CD4-positive, alpha-beta memory T cell (primary cell): ENCODE data around the gene PDLIM3. TPM values are rescaled to one million over a fixed set of nuclear protein-coding genes. Genes with fewer than 3 reads are reported as not detected.

ENCODE experiments used
- CTCF ChIA-PET: fragments of 350-600 bp; sonication (Branson Sonifier 250); formaldehyde crosslinking; loops from one replicate; lab custom pipeline; 2021; ENCODE audit warnings: inconsistent platforms; ENCODE audit not compliant: partially characterized antibody; lab: Charles Lee
- POLR2A ChIA-PET: fragments of 350-600 bp; sonication (Branson Sonifier 250); formaldehyde crosslinking; loops from one replicate; lab custom pipeline; 2021; ENCODE audit not compliant: partially characterized antibody; lab: Charles Lee
- DNase-seq, 5 donors: peaks; one replicate each; pipeline versions ENCODE4 v3.0.0 to v3.0.0-alpha.2; 2020 to 2022; ENCODE audit warnings: mixed read lengths in 1 of 5
- H3K27ac ChIP-seq: one replicate; pipeline ENCODE4 v1.7.0; 2013; ENCODE audit warnings: low read depth, low read length
- H3K27me3 ChIP-seq: 2 replicates; pipeline ENCODE4 v1.7.0; 2013; ENCODE audit warnings: mild to moderate bottlenecking, low read length, moderate library complexity; ENCODE audit not compliant: insufficient read depth
- H3K36me3 ChIP-seq: 2 replicates; pipeline ENCODE4 v1.7.0; 2013; ENCODE audit warnings: mild to moderate bottlenecking, low read length, moderate library complexity; ENCODE audit not compliant: insufficient read depth
- H3K4me1 ChIP-seq: 2 replicates; pipeline ENCODE4 v1.7.0; 2013; ENCODE audit warnings: mild to moderate bottlenecking, low read length, moderate library complexity; ENCODE audit not compliant: insufficient read depth
- H3K4me3 ChIP-seq, 2 donors: one replicate each; pipeline ENCODE4 v1.7.0; 2013; ENCODE audit warnings: low read length in 2 of 2, mild to moderate bottlenecking in 1 of 2
- H3K9me3 ChIP-seq, 2 donors: one replicate each; pipeline ENCODE4 v1.7.0; 2013; ENCODE audit warnings: low read length in 2 of 2, control low read depth in 1 of 2; ENCODE audit not compliant: control insufficient read depth in 1 of 2
- H3K27ac Mint-ChIP-seq, 7 donors: one replicate each; pipeline ENCODE4 v1.8.0; 2020 to 2021; ENCODE audit warnings: mixed read lengths in 7 of 7, mild to moderate bottlenecking in 6 of 7, inconsistent platforms in 3 of 7, moderate library complexity in 3 of 7
- H3K27me3 Mint-ChIP-seq, 2 donors: one replicate each; pipeline ENCODE4 v1.8.0; 2020 to 2021; ENCODE audit warnings: mixed read lengths in 2 of 2
- H3K36me3 Mint-ChIP-seq, 2 donors: one replicate each; pipeline ENCODE4 v1.8.0; 2020 to 2021; ENCODE audit warnings: mixed read lengths in 2 of 2, inconsistent platforms in 1 of 2, mild to moderate bottlenecking in 1 of 2
- H3K4me1 Mint-ChIP-seq, 4 donors: one replicate each; pipeline ENCODE4 v1.8.0; 2020 to 2021; ENCODE audit warnings: mixed read lengths in 4 of 4, mild to moderate bottlenecking in 1 of 4
- H3K4me3 Mint-ChIP-seq, 8 donors: one replicate each; pipeline ENCODE4 v1.8.0; 2020 to 2021; ENCODE audit warnings: mixed read lengths in 8 of 8, mild to moderate bottlenecking in 7 of 8, moderate library complexity in 6 of 8, inconsistent platforms in 3 of 8
- H3K9me3 Mint-ChIP-seq, 8 donors: one replicate each; pipeline ENCODE4 v1.8.0; 2020 to 2021; ENCODE audit warnings: mixed read lengths in 8 of 8, mild to moderate bottlenecking in 5 of 8, inconsistent platforms in 3 of 8, moderate library complexity in 1 of 8
- intact Hi-C: fragments of 100-400 bp; cut with micrococcal nuclease; formaldehyde crosslinking; loops from one replicate; pipeline ENCODE4 v1.15.1; 2023
- polyA plus RNA-seq, 2 donors: library from polyadenylated mRNA; unstranded; fragments of 300-500 nt; fragmentation: Illumina TruSeq; gene quantifications; one replicate each; pipeline ENCODE4 v1.2.3, GENCODE V29; 2021
- total RNA-seq, 2 experiments: library from RNA; stranded (reverse); gene quantifications; one replicate each; pipeline ENCODE4 v1.2.3, GENCODE V29; 2021

PDLIM3 gene
- total and polyA plus RNA-seq, 4 experiments from 2014 or later, result not detected

DNA sequence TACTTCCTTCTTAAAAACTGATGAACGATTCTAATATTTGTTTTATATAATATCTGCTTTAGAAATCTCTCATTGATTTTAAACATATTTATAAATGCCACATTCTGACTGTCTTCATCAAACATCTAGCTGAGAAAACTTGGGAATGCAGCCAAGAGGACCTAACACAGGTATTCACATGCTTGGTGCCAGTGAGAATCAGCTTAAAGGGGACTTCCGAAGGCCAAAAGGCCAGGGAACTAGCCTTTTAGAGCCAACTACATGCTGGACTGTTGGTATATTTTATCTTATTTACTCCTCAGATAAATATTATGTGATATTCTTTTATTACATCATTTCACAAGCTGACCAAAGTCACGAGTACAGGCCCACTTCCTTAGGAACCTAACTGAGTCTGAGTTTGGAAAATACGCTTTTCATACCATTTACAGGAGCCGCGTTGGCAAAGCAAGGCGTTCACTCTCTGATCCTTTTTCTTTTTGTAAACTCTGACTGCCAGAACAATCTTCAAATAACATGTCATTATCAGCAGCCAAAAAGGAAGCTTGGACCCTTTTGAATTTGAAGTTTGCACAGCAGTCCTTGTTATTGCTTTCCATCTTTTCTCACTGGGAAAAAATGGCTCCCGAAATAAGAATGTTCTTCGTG lies 41.1 kb upstream of the PDLIM3 start:
- Histone ChIP-seq H3K4me3 (no peak overlapping the region), H3K36me3 (no peaks in the 10 kb centered on the region), H3K4me1 (no peaks in the 10 kb centered on the region), H3K27ac (no peak overlapping the region), H3K27me3 (no peaks in the 10 kb centered on the region), H3K9me3 (no peaks in the 10 kb centered on the region)
- no peak for DNase-seq
- Mint-ChIP-seq H3K4me3 (no peak overlapping the region), H3K27me3 (peaks cover 4 to 13% of the 10 kb centered on the region in 2 donors), H3K36me3 (no peaks in the 10 kb centered on the region), H3K27ac (no peak overlapping the region), H3K9me3 (peaks cover 0 to 3% (median 0%) of the 10 kb centered on the region in 8 donors), H3K4me1 (no peaks in the 10 kb centered on the region)
- ChIA-PET POLR2A (no interaction called here), CTCF (interaction anchor here (0.8 kb wide), 1 partner anchor 22 kb away, joined by 4 read pairs; no protein-coding TSS in a partner anchor)
- intact Hi-C loops, result no loop called here

DNA sequence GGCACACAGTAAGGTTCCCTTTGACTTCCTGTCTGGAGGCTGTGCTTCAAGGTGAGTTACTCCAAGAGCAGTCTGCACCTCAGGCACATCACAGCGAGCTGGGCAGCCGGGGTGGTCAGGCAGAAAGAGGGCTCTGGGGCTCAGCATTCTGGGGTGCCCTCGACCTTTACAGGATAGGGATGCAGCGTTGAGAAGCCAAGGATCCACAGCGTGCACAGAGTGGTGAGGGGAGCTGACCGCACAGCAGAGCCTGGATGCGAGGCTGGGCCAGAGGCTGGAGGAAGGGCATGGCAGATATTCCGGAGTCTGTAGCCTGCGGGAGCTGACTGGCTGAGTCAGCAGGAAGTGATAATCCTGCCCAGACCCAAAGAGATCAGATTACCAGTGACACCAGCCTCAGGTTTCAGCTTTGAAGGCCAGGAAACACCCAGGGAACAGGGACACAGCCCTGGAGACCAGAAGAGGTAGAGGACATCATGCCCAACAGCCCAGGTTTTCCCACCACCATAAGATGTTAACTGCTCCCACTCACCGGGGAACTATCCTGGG lies 38.4 kb upstream of the PDLIM3 start:
- H3K4me1 Mint-ChIP-seq, result no peaks in the 10 kb centered on the region
- no peaks in the 10 kb centered on the region for H3K9me3 ChIP-seq
- no peak overlapping the region for H3K27ac ChIP-seq
- ChIA-PET CTCF (no interaction called here), POLR2A (no interaction called here)
- peaks cover 5 to 13% of the 10 kb centered on the region in 2 donors for H3K27me3 Mint-ChIP-seq
- H3K27me3 ChIP-seq, result no peaks in the 10 kb centered on the region
- H3K36me3 ChIP-seq, result no peaks in the 10 kb centered on the region
- H3K4me3 ChIP-seq, result no peak overlapping the region
- H3K4me1 ChIP-seq, result no peaks in the 10 kb centered on the region
- no peak overlapping the region for H3K27ac Mint-ChIP-seq
- no peak overlapping the region for H3K4me3 Mint-ChIP-seq
- intact Hi-C loops, result no loop called here
- H3K9me3 Mint-ChIP-seq, result no peaks in the 10 kb centered on the region
- no peaks in the 10 kb centered on the region for H3K36me3 Mint-ChIP-seq
- no peak for DNase-seq

DNA sequence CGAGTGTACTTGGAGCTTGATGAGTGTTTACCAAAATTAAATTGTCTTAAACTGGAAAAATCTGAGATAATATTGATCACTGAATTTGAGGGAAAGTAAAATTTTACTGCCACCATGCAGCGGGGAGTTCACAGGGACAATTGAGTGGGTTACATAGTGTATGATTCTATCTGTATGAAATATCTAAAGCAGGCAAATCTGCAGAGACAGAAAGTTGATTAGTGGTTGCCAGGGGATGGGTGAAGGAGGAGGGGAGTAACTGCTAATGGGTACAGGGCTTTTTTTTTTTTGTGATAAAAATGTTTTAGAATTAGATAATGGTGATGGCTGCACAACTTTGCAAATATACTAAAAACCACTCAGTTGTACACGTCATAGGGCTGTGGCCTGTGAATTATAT lies 35.4 kb upstream of the PDLIM3 start:
- ChIA-PET CTCF (interaction anchor here (1.5 kb wide), 1 partner anchor 27 kb away, joined by 6 read pairs; no protein-coding TSS in a partner anchor), POLR2A (no interaction called here)
- H3K9me3 ChIP-seq, result no peaks in the 10 kb centered on the region
- Mint-ChIP-seq H3K9me3 (peaks cover 0 to under 1% (median 0%) of the 10 kb centered on the region in 8 donors), H3K4me1 (no peaks in the 10 kb centered on the region), H3K27ac (no peak overlapping the region), H3K27me3 (peaks cover 4 to 13% of the 10 kb centered on the region in 2 donors), H3K36me3 (no peaks in the 10 kb centered on the region), H3K4me3 (no peak overlapping the region)
- DNase-seq, result no peak
- intact Hi-C loops, result no loop called here
- no peak overlapping the region for H3K4me3 ChIP-seq
- no peaks in the 10 kb centered on the region for H3K4me1 ChIP-seq
- no peaks in the 10 kb centered on the region for H3K27me3 ChIP-seq
- no peaks in the 10 kb centered on the region for H3K36me3 ChIP-seq
- no peak overlapping the region for H3K27ac ChIP-seq

DNA sequence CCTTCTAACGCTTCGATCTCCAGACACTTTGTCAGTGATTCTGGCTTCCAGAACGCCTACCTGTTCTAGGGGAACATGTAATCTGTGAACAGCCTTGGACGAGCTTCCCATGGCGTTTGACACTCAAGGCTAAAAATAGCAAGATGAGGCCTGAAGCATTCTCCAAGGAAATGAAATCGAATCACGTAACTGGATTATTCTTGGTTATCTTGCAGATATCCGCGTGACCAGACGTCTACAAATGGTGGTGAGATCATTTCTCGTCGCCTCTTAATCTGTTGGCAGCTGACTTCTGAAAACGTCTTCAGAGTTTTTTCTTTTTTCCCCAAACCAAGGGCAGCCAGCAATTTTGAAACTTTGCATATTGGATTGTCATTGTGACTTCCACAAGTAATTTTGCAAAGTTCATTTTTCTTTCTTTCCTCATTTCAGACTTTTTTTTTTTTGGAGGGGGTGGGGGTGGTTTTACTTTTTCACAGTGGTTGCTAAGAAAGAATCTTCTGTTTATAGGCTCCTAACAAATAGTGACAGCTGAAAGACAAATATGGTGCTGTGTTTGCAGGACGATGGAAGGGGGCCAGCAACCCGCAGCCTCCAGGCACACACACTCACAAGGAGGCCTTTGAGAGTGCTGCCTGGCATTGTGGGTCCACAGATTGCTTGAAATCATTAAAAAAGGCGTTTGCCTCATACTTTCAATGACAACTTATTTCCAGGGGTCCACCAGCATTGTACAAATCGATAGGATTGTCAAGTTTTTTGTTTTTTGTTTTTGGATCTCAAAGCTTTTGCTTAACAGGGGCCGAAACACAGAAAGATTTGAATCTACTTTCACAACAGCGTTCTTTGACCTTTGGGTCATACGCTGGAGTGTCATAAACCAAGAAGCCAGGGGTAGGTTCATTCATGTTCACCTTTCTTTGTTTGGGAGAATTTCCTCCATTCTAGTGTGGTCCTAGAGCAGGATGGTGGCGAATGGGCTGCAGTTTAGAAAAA lies 32.4 kb upstream of the PDLIM3 start:
- POLR2A ChIA-PET, result no interaction called here
- intact Hi-C loops, result no loop called here

DNA sequence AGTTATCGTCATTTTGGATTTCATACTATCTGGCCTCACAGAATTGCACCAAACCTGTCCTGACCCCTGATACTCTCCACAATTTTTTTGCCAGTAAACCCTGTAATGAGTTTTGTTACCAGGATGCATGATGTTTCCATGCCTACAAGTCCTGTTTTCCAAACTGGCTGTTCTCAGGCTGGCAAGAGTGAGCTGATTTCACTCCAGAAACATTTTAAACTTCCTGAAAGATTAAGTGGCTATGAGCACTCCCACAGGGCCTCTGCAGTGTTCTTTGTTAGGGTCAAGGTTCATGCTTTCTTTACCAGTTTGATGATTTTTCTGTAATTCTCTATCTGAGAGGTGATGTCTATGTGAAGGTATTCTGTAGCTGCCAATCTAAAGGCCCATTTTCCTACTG lies 31.7 kb upstream of the PDLIM3 start:
- H3K4me1 Mint-ChIP-seq, result no peaks in the 10 kb centered on the region
- no peak overlapping the region for H3K27ac Mint-ChIP-seq
- ChIA-PET CTCF (no interaction called here), POLR2A (no interaction called here)
- H3K36me3 Mint-ChIP-seq, result no peaks in the 10 kb centered on the region
- Histone ChIP-seq H3K27me3 (no peaks in the 10 kb centered on the region), H3K9me3 (no peaks in the 10 kb centered on the region), H3K4me3 (no peak overlapping the region), H3K27ac (no peak overlapping the region), H3K36me3 (no peaks in the 10 kb centered on the region), H3K4me1 (no peaks in the 10 kb centered on the region)
- H3K27me3 Mint-ChIP-seq, result peaks cover 1 to 11% of the 10 kb centered on the region in 2 donors
- peaks cover 0 to 20% (median 6%) of the 10 kb centered on the region in 8 donors for H3K9me3 Mint-ChIP-seq
- no peak overlapping the region for H3K4me3 Mint-ChIP-seq
- intact Hi-C loops, result no loop called here
- DNase-seq, result no peak

More for the DNA sequence above, 32.4 kb upstream of the PDLIM3 start:
- H3K36me3 Mint-ChIP-seq, result no peaks in the 10 kb centered on the region
- H3K27ac Mint-ChIP-seq, result no peak overlapping the region
- H3K27me3 Mint-ChIP-seq, result peaks cover 1 to 9% of the 10 kb centered on the region in 2 donors
- Histone ChIP-seq H3K4me3 (no peak overlapping the region), H3K27me3 (no peaks in the 10 kb centered on the region), H3K36me3 (no peaks in the 10 kb centered on the region), H3K4me1 (no peaks in the 10 kb centered on the region), H3K9me3 (no peaks in the 10 kb centered on the region), H3K27ac (no peak overlapping the region)
- H3K4me3 Mint-ChIP-seq, result no peak overlapping the region
- CTCF ChIA-PET, result no interaction called here
- H3K9me3 Mint-ChIP-seq, result peaks cover 0 to 20% (median 6%) of the 10 kb centered on the region in 8 donors
- H3K4me1 Mint-ChIP-seq, result no peaks in the 10 kb centered on the region
- DNase-seq, result no peak

DNA sequence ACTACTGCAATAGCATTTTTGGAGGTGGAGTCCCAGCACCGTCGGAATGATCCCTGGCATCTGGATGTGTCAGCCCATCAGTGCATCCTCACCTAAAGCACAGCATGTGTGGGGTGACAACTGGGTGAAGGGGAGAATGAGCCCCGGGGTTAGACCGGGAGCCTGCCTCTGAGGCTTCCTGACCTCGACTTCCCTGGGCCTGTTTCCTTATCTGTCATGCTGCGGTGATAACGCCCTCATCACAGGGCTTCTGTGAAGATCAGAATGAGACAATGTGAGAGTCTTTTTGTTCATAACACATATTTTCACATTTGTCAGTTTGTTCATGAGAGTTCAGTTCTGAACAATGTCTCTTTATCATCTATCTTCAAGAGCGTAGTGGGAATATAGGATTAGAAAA lies 31.1 kb upstream of the PDLIM3 start:
- Histone ChIP-seq H3K36me3 (no peaks in the 10 kb centered on the region), H3K9me3 (no peaks in the 10 kb centered on the region), H3K27me3 (no peaks in the 10 kb centered on the region), H3K27ac (no peak overlapping the region), H3K4me1 (no peaks in the 10 kb centered on the region), H3K4me3 (no peak overlapping the region)
- Mint-ChIP-seq H3K9me3 (peaks cover 0 to 20% (median 6%) of the 10 kb centered on the region in 8 donors), H3K27me3 (peaks cover 1 to 10% of the 10 kb centered on the region in 2 donors), H3K36me3 (no peaks in the 10 kb centered on the region), H3K4me1 (no peaks in the 10 kb centered on the region), H3K4me3 (no peak overlapping the region), H3K27ac (no peak overlapping the region)
- ChIA-PET CTCF (no interaction called here), POLR2A (no interaction called here)
- no peak for DNase-seq
- intact Hi-C loops, result no loop called here

DNA sequence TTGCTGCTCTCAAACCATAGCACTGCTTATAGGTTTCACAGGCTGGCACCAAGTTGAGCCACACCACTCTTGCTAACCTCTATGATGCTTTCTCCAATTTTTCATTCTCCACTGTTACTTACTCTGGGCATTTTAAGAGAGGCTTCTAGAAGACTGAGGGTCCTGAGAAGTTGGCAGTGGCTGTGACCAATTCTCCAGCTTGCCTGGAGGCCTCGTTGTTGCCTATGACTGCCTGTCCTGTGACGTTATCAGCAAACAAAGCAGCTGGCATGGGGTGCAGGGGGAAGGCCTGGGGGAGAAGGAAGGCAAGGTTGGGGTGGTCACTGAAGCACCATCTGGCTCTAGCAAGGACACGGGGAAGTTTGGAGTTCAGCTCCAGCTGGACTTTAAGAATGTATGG lies 30.4 kb upstream of the PDLIM3 start:
- no peaks in the 10 kb centered on the region for H3K36me3 ChIP-seq
- intact Hi-C loops, result no loop called here
- no peak for DNase-seq
- Mint-ChIP-seq H3K27ac (no peak overlapping the region), H3K9me3 (peaks cover 0 to 20% (median 6%) of the 10 kb centered on the region in 8 donors), H3K36me3 (no peaks in the 10 kb centered on the region), H3K4me1 (no peaks in the 10 kb centered on the region), H3K27me3 (peaks cover 1 to 14% of the 10 kb centered on the region in 2 donors), H3K4me3 (no peak overlapping the region)
- H3K27ac ChIP-seq, result no peak overlapping the region
- H3K4me3 ChIP-seq, result no peak overlapping the region
- no peaks in the 10 kb centered on the region for H3K4me1 ChIP-seq
- ChIA-PET POLR2A (no interaction called here), CTCF (interaction anchor here (0.8 kb wide), 1 partner anchor 16 kb away, joined by 3 read pairs; no protein-coding TSS in a partner anchor)
- no peaks in the 10 kb centered on the region for H3K27me3 ChIP-seq
- H3K9me3 ChIP-seq, result no peaks in the 10 kb centered on the region
